CD8-positive, alpha-beta memory T cell (primary cell): ENCODE measurements around the gene E2F2. TPM values are rescaled to one million over a fixed set of nuclear protein-coding genes. Genes with fewer than 3 reads are reported as not detected.

ENCODE experiments used
- CTCF ChIA-PET: fragments of 350-600 bp; sonication (Branson Sonifier 250); formaldehyde crosslinking; loops from one replicate; lab custom pipeline; 2021; ENCODE audit warnings: antibody characterized with exemption; lab: Charles Lee
- POLR2A ChIA-PET: fragments of 350-600 bp; sonication (Branson Sonifier 250); formaldehyde crosslinking; loops from one replicate; lab custom pipeline; 2021; ENCODE audit warnings: antibody characterized with exemption; lab: Charles Lee
- DNase-seq, 5 donors: peaks; one replicate each; pipeline versions ENCODE4 v3.0.0 to v3.0.0-alpha.2; 2020 to 2022; ENCODE audit warnings: mixed read lengths in 1 of 5
- H3K27ac ChIP-seq: one replicate; pipeline ENCODE4 v1.7.0; 2013; ENCODE audit warnings: low read depth, mild to moderate bottlenecking, low read length, moderate library complexity
- H3K27me3 ChIP-seq: 2 replicates; pipeline ENCODE4 v1.7.0; 2013; ENCODE audit warnings: low read length, mild to moderate bottlenecking; ENCODE audit not compliant: insufficient read depth, poor library complexity, severe bottlenecking
- H3K36me3 ChIP-seq: 2 replicates; pipeline ENCODE4 v1.7.0; 2013; ENCODE audit warnings: mild to moderate bottlenecking, low read length, moderate library complexity; ENCODE audit not compliant: insufficient read depth
- H3K4me1 ChIP-seq: 2 replicates; pipeline ENCODE4 v1.7.0; 2013; ENCODE audit warnings: mild to moderate bottlenecking, low read length, moderate library complexity; ENCODE audit not compliant: insufficient read depth
- H3K4me3 ChIP-seq: 2 replicates; pipeline ENCODE4 v1.7.0; 2013; ENCODE audit warnings: mild to moderate bottlenecking, low read length
- H3K9me3 ChIP-seq: 2 replicates; pipeline ENCODE4 v1.7.0; 2013; ENCODE audit warnings: mild to moderate bottlenecking, low read length
- H3K27ac Mint-ChIP-seq, 8 donors: one replicate each; pipeline ENCODE4 v1.8.0; 2020 to 2021; ENCODE audit warnings: mixed read lengths in 8 of 8, mild to moderate bottlenecking in 6 of 8, inconsistent platforms in 3 of 8, moderate library complexity in 3 of 8
- H3K27me3 Mint-ChIP-seq, 2 donors: one replicate each; pipeline ENCODE4 v1.8.0; 2020 to 2021; ENCODE audit warnings: mixed read lengths in 2 of 2, mild to moderate bottlenecking in 1 of 2, moderate library complexity in 1 of 2
- H3K36me3 Mint-ChIP-seq, 3 donors: one replicate each; pipeline ENCODE4 v1.8.0; 2020 to 2021; ENCODE audit warnings: mixed read lengths in 3 of 3, inconsistent platforms in 1 of 3, mild to moderate bottlenecking in 1 of 3
- H3K4me1 Mint-ChIP-seq, 3 donors: one replicate each; pipeline ENCODE4 v1.8.0; 2020 to 2021; ENCODE audit warnings: mixed read lengths in 3 of 3, inconsistent platforms in 1 of 3, mild to moderate bottlenecking in 1 of 3
- H3K4me3 Mint-ChIP-seq, 7 donors: one replicate each; pipeline ENCODE4 v1.8.0; 2020 to 2021; ENCODE audit warnings: mixed read lengths in 7 of 7, mild to moderate bottlenecking in 6 of 7, moderate library complexity in 4 of 7, inconsistent platforms in 2 of 7
- H3K9me3 Mint-ChIP-seq, 5 donors: one replicate each; pipeline ENCODE4 v1.8.0; 2020 to 2022; ENCODE audit warnings: mixed read lengths in 5 of 5, mild to moderate bottlenecking in 3 of 5, moderate library complexity in 2 of 5, inconsistent platforms in 1 of 5
- polyA plus RNA-seq: library from polyadenylated mRNA; unstranded; fragments of 300-500 nt; fragmentation: Illumina TruSeq; gene quantifications from one replicate; pipeline ENCODE4 v1.2.3, GENCODE V29; 2021
- total RNA-seq, 2 experiments: library from RNA; stranded (reverse); gene quantifications; one replicate each; pipeline ENCODE4 v1.2.3, GENCODE V29; 2021

The E2F2 gene
- total and polyA plus RNA-seq, 3 experiments from 2014 or later = 0.76 to 19.6 (median 19.1) TPM

DNA sequence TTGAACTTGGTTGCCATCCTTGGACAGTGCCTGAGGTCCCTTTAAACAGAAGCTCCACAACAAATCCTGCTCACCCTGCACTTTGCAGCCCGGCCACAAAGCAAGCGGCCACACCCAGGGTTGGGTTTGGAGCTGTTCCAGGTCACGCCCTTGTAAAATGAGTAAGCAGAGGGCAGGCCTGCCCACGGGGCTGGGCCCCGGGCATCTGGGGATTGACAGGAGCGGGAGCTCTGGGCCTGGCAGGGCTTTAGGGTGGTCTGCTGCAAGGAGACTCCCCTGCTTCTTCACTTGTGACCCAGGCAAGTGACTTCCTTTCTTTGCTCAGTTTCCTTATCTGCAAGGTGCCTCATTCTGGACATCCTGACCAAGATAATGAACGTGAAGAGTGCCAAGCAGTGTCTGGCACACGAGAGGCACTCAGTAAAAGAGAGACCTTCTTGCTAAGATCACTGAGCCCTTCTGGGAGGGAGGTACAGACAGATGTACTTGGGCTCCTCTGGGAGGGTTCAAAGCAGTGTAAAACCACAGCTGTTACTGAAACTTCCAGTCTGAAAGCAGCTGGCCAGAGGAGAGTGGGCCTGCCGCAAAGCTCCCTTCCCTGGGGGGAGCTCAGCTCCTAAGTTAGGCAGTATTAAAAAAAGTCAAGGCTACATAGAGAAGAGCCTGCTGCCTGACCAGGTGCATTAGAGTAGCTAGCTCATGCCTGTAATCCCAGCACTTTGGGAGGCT is 2.6 kb downstream of the E2F2 start:
- Histone ChIP-seq H3K27me3 (no peaks in the 10 kb centered on the region), H3K4me1 (peaks cover 88% of the 10 kb centered on the region), H3K36me3 (no peaks in the 10 kb centered on the region), H3K9me3 (no peaks in the 10 kb centered on the region), H3K27ac (peak overlapping the region; percentile 48), H3K4me3 (peak overlapping the region; percentile 57)
- Mint-ChIP-seq H3K4me1 (peaks cover 84 to 96% (median 92%) of the 10 kb centered on the region in 3 donors), H3K9me3 (no peaks in the 10 kb centered on the region), H3K27me3 (no peaks in the 10 kb centered on the region), H3K36me3 (no peaks in the 10 kb centered on the region), H3K27ac (peak overlapping the region; percentile 91 to 97 (median 95)), H3K4me3 (peak overlapping the region; percentile 74 to 89 (median 80))
- POLR2A ChIA-PET = interaction anchor here (0.5 to 2.0 kb wide), 11 partner anchors 11 to 184 kb away, joined by 3 to 11 read pairs (median 5); partner anchors contain the start of genes ASAP3, HNRNPR and RPL11
- DNase-seq = peak; percentile 47 to 90 (median 70)
- CTCF ChIA-PET = interaction anchor here (0.6 to 34.1 kb wide), 18 partner anchors 10 to 124 kb away, joined by 3 to 588 read pairs (median 4); partner anchors contain the start of gene ID3

DNA sequence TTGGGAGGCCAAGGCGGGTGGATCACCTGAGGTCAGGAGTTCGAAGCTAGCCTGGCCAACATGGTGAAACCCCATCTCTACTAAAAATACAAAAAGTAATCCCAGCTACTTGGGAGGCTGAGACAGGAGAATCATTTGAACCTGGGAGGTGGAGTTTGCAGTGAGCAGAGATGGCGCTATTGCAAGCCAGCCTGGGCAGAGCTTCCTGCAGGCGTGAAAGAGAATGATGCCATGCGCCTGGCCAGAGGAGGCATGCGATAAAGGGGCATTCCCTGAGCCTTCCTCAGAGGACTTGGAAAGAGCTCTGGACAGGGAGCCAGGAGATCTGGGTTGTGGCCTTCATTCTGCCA is 3.2 kb downstream of the E2F2 start:
- ChIA-PET CTCF (interaction anchor here (0.7 to 34.1 kb wide), 16 partner anchors 9 to 123 kb away, joined by 3 to 588 read pairs (median 5); partner anchors contain the start of gene ID3), POLR2A (interaction anchor here (0.6 to 2.0 kb wide), 8 partner anchors 12 to 164 kb away, joined by 3 to 11 read pairs (median 6); partner anchors contain the start of genes ASAP3 and RPL11)
- H3K9me3 ChIP-seq = no peaks in the 10 kb centered on the region
- peak overlapping the region; percentile 74 to 89 (median 80) for H3K4me3 Mint-ChIP-seq
- H3K27ac Mint-ChIP-seq = peak overlapping the region; percentile 77 to 97 (median 94)
- no peak for DNase-seq
- H3K4me1 Mint-ChIP-seq = peaks cover 80 to 93% (median 91%) of the 10 kb centered on the region in 3 donors
- H3K4me1 ChIP-seq = peaks cover 82% of the 10 kb centered on the region
- no peaks in the 10 kb centered on the region for H3K27me3 Mint-ChIP-seq
- H3K27ac ChIP-seq = no peak overlapping the region
- no peaks in the 10 kb centered on the region for H3K36me3 ChIP-seq
- H3K4me3 ChIP-seq = peak overlapping the region; percentile 57
- H3K36me3 Mint-ChIP-seq = no peaks in the 10 kb centered on the region
- H3K9me3 Mint-ChIP-seq = no peaks in the 10 kb centered on the region
- H3K27me3 ChIP-seq = no peaks in the 10 kb centered on the region

DNA sequence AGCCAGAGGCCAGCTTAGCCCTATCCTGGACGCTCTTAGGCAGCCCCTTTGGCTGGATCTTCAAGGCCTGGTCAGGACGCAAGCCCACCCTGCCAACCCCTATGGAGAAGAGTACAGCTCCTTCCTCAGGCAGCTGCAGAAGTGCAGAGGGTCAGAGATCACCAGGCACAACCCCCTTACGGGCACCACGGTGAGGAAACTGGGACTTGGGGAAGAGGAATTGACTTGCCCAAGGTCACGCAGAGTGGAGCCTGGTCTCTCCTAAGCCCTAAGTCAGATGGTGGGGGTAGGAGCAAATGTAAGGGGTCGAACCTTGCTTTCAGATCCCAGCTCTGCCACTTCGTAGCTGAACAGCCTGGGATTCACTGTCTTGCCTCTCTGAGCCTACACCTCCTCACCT is 3.7 kb downstream of the E2F2 start:
- peaks cover 76 to 93% (median 93%) of the 10 kb centered on the region in 3 donors for H3K4me1 Mint-ChIP-seq
- H3K36me3 Mint-ChIP-seq = no peaks in the 10 kb centered on the region
- H3K27ac ChIP-seq = no peak overlapping the region
- DNase-seq = no peak
- ChIA-PET POLR2A (interaction anchor here (1.2 to 2.0 kb wide), 5 partner anchors 13 to 164 kb away, joined by 3 to 11 read pairs (median 6); partner anchors contain the start of genes ASAP3 and RPL11), CTCF (interaction anchor here (0.9 to 34.1 kb wide), 12 partner anchors 11 to 110 kb away, joined by 3 to 588 read pairs (median 8); no protein-coding TSS in a partner anchor)
- H3K27ac Mint-ChIP-seq = peak overlapping the region; percentile 29 to 97 (median 94)
- no peaks in the 10 kb centered on the region for H3K9me3 ChIP-seq
- H3K4me3 ChIP-seq = no peak overlapping the region
- no peaks in the 10 kb centered on the region for H3K36me3 ChIP-seq
- peak overlapping the region in 5 of 7 donors; percentile 15 to 89 (median 79) for H3K4me3 Mint-ChIP-seq
- H3K4me1 ChIP-seq = peaks cover 78% of the 10 kb centered on the region
- H3K9me3 Mint-ChIP-seq = no peaks in the 10 kb centered on the region
- H3K27me3 Mint-ChIP-seq = no peaks in the 10 kb centered on the region
- H3K27me3 ChIP-seq = no peaks in the 10 kb centered on the region

DNA sequence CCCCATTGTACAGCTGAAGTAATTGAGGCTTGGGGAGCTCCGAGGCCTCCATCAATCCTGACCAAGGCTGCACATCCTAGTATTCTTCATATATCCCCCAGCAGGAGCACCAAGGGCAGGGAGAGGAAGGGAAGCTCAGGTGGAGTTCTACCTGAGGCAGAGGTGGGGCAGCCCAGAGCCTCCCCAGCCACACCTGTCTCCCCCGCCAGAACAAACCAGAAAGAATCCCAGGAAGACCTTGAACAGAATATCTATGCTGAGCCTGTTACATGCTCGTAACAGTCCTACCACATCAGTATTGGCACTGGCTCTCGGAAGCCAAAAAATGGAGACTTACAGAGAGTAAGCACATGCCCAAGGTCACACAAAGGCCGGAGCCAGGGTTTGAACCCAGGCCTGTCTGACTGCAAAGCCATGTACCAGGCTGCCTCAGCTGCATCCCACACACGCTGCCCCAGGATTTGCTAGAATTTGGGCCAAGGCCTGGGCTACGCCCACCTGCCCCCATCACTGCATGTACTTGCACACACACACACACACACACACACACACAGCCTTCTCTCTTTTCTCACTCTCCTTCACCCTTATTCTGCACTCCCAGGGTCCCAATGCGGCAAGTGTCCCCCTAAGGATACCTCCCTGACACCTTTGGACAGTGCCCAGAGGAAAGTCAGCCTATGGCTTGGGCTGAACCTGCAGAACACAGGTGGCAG is 4.5 kb downstream of the E2F2 start:
- peaks cover 68 to 91% (median 89%) of the 10 kb centered on the region in 3 donors for H3K4me1 Mint-ChIP-seq
- H3K4me3 Mint-ChIP-seq = peak overlapping the region; percentile 32 to 79 (median 75)
- Histone ChIP-seq H3K4me1 (peaks cover 69% of the 10 kb centered on the region), H3K27me3 (no peaks in the 10 kb centered on the region), H3K4me3 (no peak overlapping the region), H3K27ac (no peak overlapping the region), H3K9me3 (no peaks in the 10 kb centered on the region), H3K36me3 (no peaks in the 10 kb centered on the region)
- ChIA-PET CTCF (interaction anchor here (1.5 to 34.1 kb wide), 6 partner anchors 8 to 111 kb away, joined by 5 to 588 read pairs (median 10); no protein-coding TSS in a partner anchor), POLR2A (interaction anchor here (1.0 kb wide), 1 partner anchor 19 kb away, joined by 4 read pairs; no protein-coding TSS in a partner anchor)
- no peak for DNase-seq
- H3K9me3 Mint-ChIP-seq = no peaks in the 10 kb centered on the region
- H3K36me3 Mint-ChIP-seq = peaks cover 0 to 1% (median 0%) of the 10 kb centered on the region in 3 donors
- peak overlapping the region; percentile 91 to 98 (median 95) for H3K27ac Mint-ChIP-seq
- H3K27me3 Mint-ChIP-seq = no peaks in the 10 kb centered on the region

DNA sequence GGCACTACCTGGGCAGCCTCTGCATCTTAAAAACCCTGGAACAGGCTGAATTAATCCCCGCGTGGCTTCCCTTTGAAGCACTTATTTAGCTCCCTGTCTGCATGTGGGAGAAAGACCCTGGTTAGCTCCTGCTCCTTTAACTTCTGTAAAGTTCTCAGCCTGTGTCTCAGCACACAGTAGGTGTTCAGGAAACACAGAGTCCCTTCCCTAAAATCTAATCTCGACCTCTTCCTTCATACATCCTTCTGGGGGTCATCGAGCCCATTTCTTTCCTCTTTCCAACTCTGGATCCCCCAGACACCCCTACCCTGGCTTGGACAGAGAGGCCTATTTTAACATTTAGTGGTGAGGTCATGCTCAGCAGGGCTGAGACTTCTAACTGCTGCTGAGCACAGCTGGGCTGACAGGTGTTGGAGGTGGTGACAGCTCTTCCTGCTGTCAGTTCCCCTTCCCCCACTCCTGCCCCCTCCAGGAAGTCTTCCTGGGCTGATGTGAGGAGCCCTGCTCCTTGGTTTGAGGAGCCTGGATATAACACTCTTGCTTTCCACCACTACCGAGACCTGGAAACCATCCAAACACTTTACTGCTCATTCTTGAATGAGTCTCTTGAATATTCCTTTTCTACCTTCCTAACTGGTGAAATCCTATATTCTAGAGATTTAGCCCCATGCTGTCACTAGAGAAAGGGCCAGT is 5.3 kb downstream of the E2F2 start:
- Histone ChIP-seq H3K27ac (peak overlapping the region; percentile 19), H3K27me3 (no peaks in the 10 kb centered on the region), H3K4me3 (peak overlapping the region; percentile 30), H3K36me3 (no peaks in the 10 kb centered on the region), H3K9me3 (no peaks in the 10 kb centered on the region), H3K4me1 (peaks cover 67% of the 10 kb centered on the region)
- peak overlapping the region; percentile 90 to 98 (median 94) for H3K27ac Mint-ChIP-seq
- POLR2A ChIA-PET = interaction anchor here (1.0 to 1.3 kb wide), 4 partner anchors 14 to 27 kb away, joined by 3 to 7 read pairs (median 4); no protein-coding TSS in a partner anchor
- CTCF ChIA-PET = interaction anchor here (1.3 to 34.1 kb wide), 9 partner anchors 9 to 284 kb away, joined by 3 to 588 read pairs (median 6); partner anchors contain the start of gene ASAP3
- no peaks in the 10 kb centered on the region for H3K27me3 Mint-ChIP-seq
- H3K9me3 Mint-ChIP-seq = no peaks in the 10 kb centered on the region
- H3K4me1 Mint-ChIP-seq = peaks cover 63 to 88% (median 84%) of the 10 kb centered on the region in 3 donors
- peak overlapping the region; percentile 32 to 86 (median 77) for H3K4me3 Mint-ChIP-seq
- H3K36me3 Mint-ChIP-seq = peaks cover 0 to 2% (median 0%) of the 10 kb centered on the region in 3 donors
- no peak for DNase-seq

DNA sequence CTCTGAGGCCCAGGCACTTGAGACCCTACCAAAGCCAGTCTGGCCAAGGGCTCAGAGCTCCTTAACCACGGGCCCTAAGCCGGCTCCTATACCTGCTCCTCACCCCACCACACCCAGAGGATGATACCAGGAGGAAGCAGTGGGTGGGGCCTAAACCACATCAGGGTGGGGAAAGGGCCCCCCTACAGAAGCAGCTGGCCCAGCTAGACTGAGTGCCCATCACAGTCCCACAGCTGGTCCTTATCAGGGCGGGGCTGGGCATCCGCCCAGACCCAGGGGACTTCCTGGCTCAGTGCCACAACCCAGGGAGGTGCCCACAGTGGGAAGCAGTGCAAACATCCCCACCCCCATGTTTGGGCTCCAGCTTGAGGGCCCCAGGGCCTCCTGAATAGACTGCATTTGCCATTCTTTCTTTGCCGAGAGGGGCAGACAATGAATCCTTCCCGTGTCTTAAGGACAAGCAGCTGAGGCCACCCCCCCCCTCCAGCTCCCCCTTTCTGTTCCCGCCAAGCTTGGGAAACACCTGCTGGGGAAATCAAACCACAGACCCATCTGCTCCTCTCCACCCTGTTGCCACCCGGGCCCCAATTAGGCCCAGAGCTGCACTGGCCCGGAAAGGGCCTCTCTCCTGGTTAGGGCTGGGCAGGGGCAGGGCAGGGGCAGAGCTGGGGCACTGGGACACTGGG is 6.2 kb downstream of the E2F2 start:
- no peaks in the 10 kb centered on the region for H3K36me3 ChIP-seq
- Mint-ChIP-seq H3K27ac (peak overlapping the region; percentile 90 to 97 (median 94)), H3K4me3 (peak overlapping the region in 6 of 7 donors; percentile 75 to 86 (median 77))

More for the DNA sequence above, 6.2 kb downstream of the E2F2 start:
- H3K27ac ChIP-seq = peak overlapping the region; percentile 19
- peak in 4 of 5 donors; percentile 26 to 66 (median 36) for DNase-seq
- peaks cover 61% of the 10 kb centered on the region for H3K4me1 ChIP-seq
- H3K4me1 Mint-ChIP-seq = peaks cover 58 to 83% (median 78%) of the 10 kb centered on the region in 3 donors
- ChIA-PET POLR2A (interaction anchor here (0.6 to 1.3 kb wide), 4 partner anchors 15 to 264 kb away, joined by 3 to 7 read pairs (median 4); no protein-coding TSS in a partner anchor), CTCF (interaction anchor here (1.1 to 34.1 kb wide), 9 partner anchors 10 to 285 kb away, joined by 3 to 588 read pairs (median 5); partner anchors contain the start of gene ASAP3)
- H3K9me3 ChIP-seq = no peaks in the 10 kb centered on the region
- peak overlapping the region; percentile 30 for H3K4me3 ChIP-seq
- no peaks in the 10 kb centered on the region for H3K9me3 Mint-ChIP-seq
- peaks cover 0 to 2% (median 0%) of the 10 kb centered on the region in 3 donors for H3K36me3 Mint-ChIP-seq
- no peaks in the 10 kb centered on the region for H3K27me3 ChIP-seq
- no peaks in the 10 kb centered on the region for H3K27me3 Mint-ChIP-seq
